Right lobe of liver (tissue), 6 donors: ENCODE results near the gene SEC63. TPM values are rescaled to one million over a fixed set of nuclear protein-coding genes. Genes with fewer than 3 reads are reported as not detected.
A peak's percentile ranks its signal among the peaks of the same experiment; 100 is the strongest.

Experiments
- ATAC-seq, 4 donors: fragments of 200-7000 bp; cut with Tn5 transposase; one replicate each; pipeline ENCODE4 v1.9.1; 2020; ENCODE audit warnings: mild to moderate bottlenecking in 4 of 4, moderate library complexity in 4 of 4
- DNase-seq, 3 donors: peaks; one replicate each; pipeline ENCODE4 v3.0.0-alpha.2; 2020
- H3K27ac ChIP-seq, 3 donors: fragments of 200-600 bp; one replicate each; pipeline ENCODE4 v1.8.0; 2022
- H3K27me3 ChIP-seq, 2 donors: fragments of 200-600 bp; one replicate each; pipeline ENCODE4 v1.8.0; 2022
- H3K36me3 ChIP-seq, 4 donors: fragments of 200-600 bp; sonication (generic) in 1 of 4; one replicate each; pipeline versions ENCODE4 v1.5.1 to v1.8.0; 2017 to 2022; ENCODE audit warnings: control low read depth in 1 of 4
- H3K4me1 ChIP-seq, 4 donors: fragments of 200-600 bp; sonication (generic) in 1 of 4; one replicate each; pipeline versions ENCODE4 v1.5.1 to v1.8.0; 2017 to 2022; ENCODE audit warnings: control low read depth in 1 of 4
- H3K4me3 ChIP-seq, 3 donors: fragments of 200-600 bp; one replicate each; pipeline ENCODE4 v1.8.0; 2022
- H3K9me3 ChIP-seq, 4 donors: fragments of 200-600 bp; sonication (generic) in 1 of 4; one replicate each; pipeline versions ENCODE4 v1.5.1 to v1.8.0; 2017 to 2022; ENCODE audit warnings: control low read depth in 1 of 4
- CTCF ChIP-seq, 4 donors: fragments of 200-600 bp in 3 of 4; fragments of 450-650 bp in 1 of 4; IDR thresholded peaks; one replicate each; pipeline versions ENCODE4 v1.5.1 to v1.8.0; 2016 to 2022; ENCODE audit warnings: antibody characterized with exemption in 4 of 4, mild to moderate bottlenecking in 2 of 4
- POLR2A ChIP-seq: fragments of 450-650 bp; IDR thresholded peaks from one replicate; pipeline ENCODE4 v1.6.1; 2017; ENCODE audit warnings: antibody characterized with exemption, mild to moderate bottlenecking
- WGBS: methylation state at CpG from one replicate; pipeline ENCODE4 v1.1.6; 2018; ENCODE audit warnings: low coverage, low lambda C conversion rate; ENCODE audit not compliant: insufficient coverage; ENCODE audit errors: missing lambda C conversion rate; 5-methylcytosine and 5-hydroxymethylcytosine counted together
- intact Hi-C, 2 donors: fragments of 100-400 bp; cut with DNase I; formaldehyde crosslinking; loops; one replicate each; pipeline versions ENCODE4 v1.11.2 to v1.14.1; 2022
- total RNA-seq, 6 experiments: library from RNA; depleted of rRNA in 2 of 6; stranded (reverse); fragments of >200 nt in 2 of 6; fragmentation: NEBNext Ultra II Directional in 3 of 6; extraction: Animal tissue kit (Norgen Biotek cat#: 25700) in 3 of 6; gene quantifications; one replicate each; pipeline versions ENCODE4 v1.1.0 to v1.2.4, GENCODE V29; 2016 to 2023
- donor health status: DM: no; HTN: yes; CAD: no.
- donor health status: DM: no; HTN: no; CAD: no.
- donor health status: DM: no; HTN: no; CAD: no.
- donor health status: DM: no; HTN: yes; CAD: no.
- donor health status: DM: no; HTN: yes; CAD: no.

SEC63 gene
- total RNA-seq, 6 experiments from 2014 or later = 22.7 to 81.9 (median 66.8) TPM

- intact Hi-C loops = no loop called here
- H3K36me3 ChIP-seq = no peaks in the 10 kb centered on the region
- no peaks in the 10 kb centered on the region for H3K9me3 ChIP-seq
- TF ChIP-seq POLR2A = peak; percentile 41
- no peak for TF ChIP-seq CTCF (IDR thresholded peaks at IDR 0.05)
- peak overlapping the region in 1 of 3 donors; percentile 6 for H3K27ac ChIP-seq
- H3K27me3 ChIP-seq = no peaks in the 10 kb centered on the region
- H3K4me1 ChIP-seq = no peaks in the 10 kb centered on the region
- ATAC-seq = peak in 1 of 4 donors; percentile 72
- DNase-seq = peak in 1 of 3 donors; percentile 74
- H3K4me3 ChIP-seq = no peak overlapping the region
- 49% methylated on average over 4 of the region's 4 CpGs for WGBS
These were observed 114.6 kb downstream of the SEC63 start for GRCh38 chr6:107843400-107843799.

- no peak overlapping the region for H3K27ac ChIP-seq
- intact Hi-C loops = no loop called here
- no peak for DNase-seq
- TF ChIP-seq POLR2A = no peak
- TF ChIP-seq CTCF (IDR thresholded peaks at IDR 0.05) = no peak
- H3K9me3 ChIP-seq = no peaks in the 10 kb centered on the region
- no peaks in the 10 kb centered on the region for H3K4me1 ChIP-seq
- H3K27me3 ChIP-seq = no peaks in the 10 kb centered on the region
- H3K4me3 ChIP-seq = no peak overlapping the region
- H3K36me3 ChIP-seq = no peaks in the 10 kb centered on the region
- ATAC-seq = no peak
- WGBS = 58% methylated on average over 5 of the region's 5 CpGs
These were observed 116.7 kb downstream of the SEC63 start for GRCh38 chr6:107841275-107841670.

GRCh38 chr6:107840636-107841274 lies 117.3 kb downstream of the SEC63 start:
- TF ChIP-seq POLR2A = no peak
- no peak for TF ChIP-seq CTCF (IDR thresholded peaks at IDR 0.05)
- Histone ChIP-seq H3K27ac (no peak overlapping the region), H3K4me1 (no peaks in the 10 kb centered on the region), H3K4me3 (no peak overlapping the region), H3K9me3 (no peaks in the 10 kb centered on the region), H3K36me3 (no peaks in the 10 kb centered on the region), H3K27me3 (no peaks in the 10 kb centered on the region)
- ATAC-seq (no peak), DNase-seq (no peak)
- intact Hi-C loops = no loop called here
- 100% methylated on average over 1 of the region's 3 CpGs for WGBS

- ATAC-seq (no peak), DNase-seq (no peak)
- intact Hi-C loops = no loop called here
- TF ChIP-seq POLR2A (no peak), CTCF (IDR thresholded peaks at IDR 0.05) (no peak)
- no peaks in the 10 kb centered on the region for H3K27me3 ChIP-seq
- H3K9me3 ChIP-seq = no peaks in the 10 kb centered on the region
- 75% methylated on average over 2 of the region's 7 CpGs for WGBS
- H3K4me3 ChIP-seq = no peak overlapping the region
- H3K27ac ChIP-seq = no peak overlapping the region
- H3K4me1 ChIP-seq = no peaks in the 10 kb centered on the region
- no peaks in the 10 kb centered on the region for H3K36me3 ChIP-seq
These were observed 124.9 kb downstream of the SEC63 start for GRCh38 chr6:107833136-107833535.
